Endothelial cell (in vitro differentiated cells): ENCODE measurements around the gene MEIOSIN. TPM values are rescaled to one million over a fixed set of nuclear protein-coding genes. Genes with fewer than 3 reads are reported as not detected.

Experiments
- DNase-seq: peaks from one replicate; pipeline ENCODE4 v3.0.0; 2021; ENCODE audit warnings: low spot score
- H3K27ac Mint-ChIP-seq: one replicate; pipeline ENCODE4 v1.8.0; 2021; ENCODE audit warnings: mixed read lengths, inconsistent platforms; ENCODE audit not compliant: unreplicated experiment
- H3K27me3 Mint-ChIP-seq: one replicate; pipeline ENCODE4 v1.8.0; 2021; ENCODE audit warnings: mild to moderate bottlenecking, moderate library complexity, mixed read lengths, inconsistent platforms; ENCODE audit not compliant: unreplicated experiment
- H3K36me3 Mint-ChIP-seq: one replicate; pipeline ENCODE4 v1.8.0; 2021; ENCODE audit warnings: mild to moderate bottlenecking, low read depth, mixed read lengths, inconsistent platforms; ENCODE audit not compliant: unreplicated experiment
- H3K4me1 Mint-ChIP-seq: one replicate; pipeline ENCODE4 v1.8.0; 2021; ENCODE audit warnings: mild to moderate bottlenecking, mixed read lengths, inconsistent platforms; ENCODE audit not compliant: unreplicated experiment
- H3K4me3 Mint-ChIP-seq: one replicate; pipeline ENCODE4 v1.8.0; 2021; ENCODE audit warnings: mild to moderate bottlenecking, mixed read lengths, inconsistent platforms; ENCODE audit not compliant: unreplicated experiment
- H3K9me3 Mint-ChIP-seq: one replicate; pipeline ENCODE4 v1.8.0; 2021; ENCODE audit warnings: mixed read lengths, inconsistent platforms; ENCODE audit not compliant: unreplicated experiment
- CTCF ChIP-seq: fragments of 200-600 bp; sonication (generic); IDR thresholded peaks from one replicate; pipeline ENCODE4 v1.5.0; 2021; ENCODE audit warnings: antibody characterized with exemption; ENCODE audit not compliant: unreplicated experiment
- total RNA-seq: library from RNA; stranded (reverse); fragmentation: NEBNext Ultra II Directional; extraction: Animal tissue kit (Norgen Biotek cat#: 25700); gene quantifications from one replicate; pipeline ENCODE4 v1.2.1, GENCODE V29; 2021; ENCODE audit not compliant: unreplicated experiment

The MEIOSIN gene
- total RNA-seq, 1 donor from 2014 or later: not detected

GRCh38 chr19:45779231-45780145 lies 46.2 kb downstream of the MEIOSIN start:
- peak overlapping the region; percentile 52 for H3K4me3 Mint-ChIP-seq
- H3K36me3 Mint-ChIP-seq: peaks cover 27% of the 10 kb centered on the region
- H3K4me1 Mint-ChIP-seq: peaks cover 12% of the 10 kb centered on the region
- no peak overlapping the region for H3K27ac Mint-ChIP-seq
- H3K9me3 Mint-ChIP-seq: no peaks in the 10 kb centered on the region
- H3K27me3 Mint-ChIP-seq: peaks cover 21% of the 10 kb centered on the region
- TF ChIP-seq CTCF: peak; percentile 59
- DNase-seq: peak; percentile 89

- Mint-ChIP-seq H3K4me3 (no peak overlapping the region), H3K27ac (no peak overlapping the region)
Observed at GRCh38 chr19:45780146-45780447, 46.9 kb downstream of the MEIOSIN start.

GRCh38 chr19:45780448-45781213 lies 47.4 kb downstream of the MEIOSIN start:
- Mint-ChIP-seq H3K27me3 (peaks cover 21% of the 10 kb centered on the region), H3K9me3 (no peaks in the 10 kb centered on the region), H3K4me1 (peaks cover 12% of the 10 kb centered on the region), H3K36me3 (peaks cover 20% of the 10 kb centered on the region), H3K27ac (no peak overlapping the region), H3K4me3 (no peak overlapping the region)
- no peak for DNase-seq
- no peak for TF ChIP-seq CTCF

More at GRCh38 chr19:45780146-45780447, 46.9 kb downstream of the MEIOSIN start:
- H3K36me3 Mint-ChIP-seq: peaks cover 20% of the 10 kb centered on the region
- peaks cover 12% of the 10 kb centered on the region for H3K4me1 Mint-ChIP-seq
- no peak for TF ChIP-seq CTCF
- no peaks in the 10 kb centered on the region for H3K9me3 Mint-ChIP-seq
- H3K27me3 Mint-ChIP-seq: peaks cover 21% of the 10 kb centered on the region
- no peak for DNase-seq

- Mint-ChIP-seq H3K36me3 (peaks cover 20% of the 10 kb centered on the region), H3K4me3 (no peak overlapping the region), H3K27ac (no peak overlapping the region), H3K9me3 (no peaks in the 10 kb centered on the region), H3K27me3 (peaks cover 19% of the 10 kb centered on the region), H3K4me1 (peaks cover 12% of the 10 kb centered on the region)
- no peak for DNase-seq
- no peak for TF ChIP-seq CTCF
Observed at GRCh38 chr19:45781214-45782161, 48.2 kb downstream of the MEIOSIN start.
